C4-2B (cell line): ENCODE measurements around the gene EHBP1.

Source experiments
- ZFX ChIP-seq: fragments of 450-650 bp; IDR thresholded peaks from 2 replicates; pipeline ENCODE4 v1.6.1; 2017
- TF ChIP-seq, protein P1 (sequence below): fragments of 450-650 bp; conservative IDR thresholded peaks from 2 replicates; pipeline ENCODE4 v1.5.1; 2017; ENCODE audit warnings: mild to moderate bottlenecking

DNA sequence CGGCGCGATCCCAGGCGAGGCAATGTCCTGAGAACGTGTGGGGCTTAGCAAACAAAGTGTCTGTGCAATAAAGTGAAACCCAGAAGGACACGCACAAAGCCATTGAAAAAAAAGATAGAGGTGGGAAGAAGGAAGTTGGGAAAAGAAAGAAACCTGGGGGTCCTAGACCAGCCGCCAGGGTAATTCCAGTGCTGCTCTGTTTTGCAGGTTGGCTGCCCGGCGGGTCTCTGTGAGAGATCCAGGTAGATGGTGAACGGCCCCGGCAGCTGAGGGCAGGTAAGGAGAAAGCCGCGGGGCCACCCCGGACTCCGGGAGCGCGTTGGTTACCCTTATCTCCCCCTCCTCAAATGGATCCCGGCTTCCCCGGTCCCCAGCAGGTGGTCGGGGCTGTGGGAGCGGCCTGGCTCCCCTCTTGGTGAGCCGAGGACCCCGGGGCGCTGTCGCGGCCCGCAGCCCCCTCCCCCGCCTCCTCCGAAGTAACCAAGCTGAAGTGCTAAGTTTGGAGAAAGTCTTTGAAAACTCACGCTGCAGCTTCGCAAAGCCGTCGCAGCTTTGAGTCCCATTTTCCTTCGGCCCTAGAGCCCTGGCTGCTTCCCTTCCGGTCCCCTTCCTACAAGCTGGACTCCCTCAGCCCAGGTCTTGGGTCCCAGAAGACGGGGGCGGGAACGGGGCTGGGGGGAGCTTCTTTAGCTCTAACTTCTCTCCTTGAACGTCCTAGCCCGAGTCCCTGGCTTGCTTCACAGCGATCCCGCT lies 345.7 kb downstream of the EHBP1 start:
- TF ChIP-seq, protein P1, sequence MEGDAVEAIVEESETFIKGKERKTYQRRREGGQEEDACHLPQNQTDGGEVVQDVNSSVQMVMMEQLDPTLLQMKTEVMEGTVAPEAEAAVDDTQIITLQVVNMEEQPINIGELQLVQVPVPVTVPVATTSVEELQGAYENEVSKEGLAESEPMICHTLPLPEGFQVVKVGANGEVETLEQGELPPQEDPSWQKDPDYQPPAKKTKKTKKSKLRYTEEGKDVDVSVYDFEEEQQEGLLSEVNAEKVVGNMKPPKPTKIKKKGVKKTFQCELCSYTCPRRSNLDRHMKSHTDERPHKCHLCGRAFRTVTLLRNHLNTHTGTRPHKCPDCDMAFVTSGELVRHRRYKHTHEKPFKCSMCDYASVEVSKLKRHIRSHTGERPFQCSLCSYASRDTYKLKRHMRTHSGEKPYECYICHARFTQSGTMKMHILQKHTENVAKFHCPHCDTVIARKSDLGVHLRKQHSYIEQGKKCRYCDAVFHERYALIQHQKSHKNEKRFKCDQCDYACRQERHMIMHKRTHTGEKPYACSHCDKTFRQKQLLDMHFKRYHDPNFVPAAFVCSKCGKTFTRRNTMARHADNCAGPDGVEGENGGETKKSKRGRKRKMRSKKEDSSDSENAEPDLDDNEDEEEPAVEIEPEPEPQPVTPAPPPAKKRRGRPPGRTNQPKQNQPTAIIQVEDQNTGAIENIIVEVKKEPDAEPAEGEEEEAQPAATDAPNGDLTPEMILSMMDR, result no peak
- TF ChIP-seq ZFX, result no peak
